HG03135 (cell line): ENCODE measurements around the gene OGDHL.
"Not testable (repeated sequence)": the region's sequence is repeated elsewhere in the genome, so short reads cannot be mapped to it uniquely, and the experiment has no call there.

Experiments
- ATAC-seq: cut with Tn5 transposase; IDR thresholded peaks from one replicate; pipeline ENCODE4 v1.9.1; 2021; ENCODE audit warnings: mild to moderate bottlenecking, moderate library complexity; ENCODE audit not compliant: unreplicated experiment

The OGDHL gene

DNA sequence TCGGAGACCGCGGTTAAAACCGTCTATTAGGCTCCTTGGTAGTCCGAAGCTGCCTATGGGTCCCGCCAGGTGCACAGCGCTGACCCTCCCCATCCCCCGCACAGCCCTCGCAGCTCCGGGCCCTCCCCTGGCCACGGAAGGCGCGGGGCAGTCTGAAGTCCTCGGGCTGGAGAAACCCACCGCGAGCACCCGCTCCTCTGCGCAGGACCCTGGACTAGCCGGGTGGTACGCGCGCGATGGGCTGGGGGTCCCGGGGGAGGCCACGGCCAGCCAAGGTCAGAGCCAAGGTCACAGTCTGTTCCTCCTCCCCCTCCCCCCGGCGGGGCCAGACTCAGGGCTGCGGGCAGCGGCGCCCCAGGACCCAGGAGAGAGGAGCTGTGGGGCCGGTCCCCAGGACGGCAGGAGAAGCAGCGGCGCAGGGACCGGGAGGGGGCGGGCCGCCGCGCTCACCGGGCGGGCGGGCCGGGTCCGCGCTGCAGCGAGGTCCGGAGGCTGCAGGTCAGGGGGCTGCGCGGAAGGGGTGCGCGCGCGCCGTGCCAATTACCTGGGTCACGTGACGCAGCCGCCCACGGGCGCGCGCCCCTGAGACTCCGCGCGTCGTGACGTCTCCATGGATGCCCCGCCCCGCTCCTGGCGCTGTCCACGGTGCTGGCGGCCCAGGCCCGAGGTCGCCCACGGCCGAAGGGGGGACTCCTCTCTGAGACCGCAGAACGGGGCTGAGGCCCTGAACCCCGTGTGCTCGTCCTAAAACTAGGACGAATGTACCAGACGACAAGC is at the start of gene OGDHL:
Gene OGDHL, minus strand, starts transcription at position 535 of the 777 bp plus-strand sequence. CDS start 3,731 bp downstream, outside the sequence.
- ATAC-seq, result peak; percentile 73

DNA sequence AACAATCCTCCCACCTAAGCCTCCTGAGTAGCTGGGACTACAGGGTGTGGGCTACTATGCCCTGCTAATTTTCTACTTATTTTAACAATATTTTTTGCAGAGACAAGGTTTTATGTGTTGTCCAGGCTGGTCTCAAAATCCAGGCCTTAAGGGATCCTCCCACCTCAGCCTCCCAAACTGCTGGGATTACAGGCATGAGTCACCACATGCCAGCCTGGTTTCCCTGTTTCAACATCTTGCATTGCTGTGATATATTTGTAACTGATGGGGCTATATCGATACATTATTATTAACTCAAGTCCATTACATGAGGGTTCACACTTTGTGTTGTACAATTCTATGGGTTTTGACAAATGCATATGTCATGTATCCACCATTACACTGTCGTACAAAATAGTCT is 41.9 kb upstream of the OGDHL start:
- no peak for ATAC-seq

DNA sequence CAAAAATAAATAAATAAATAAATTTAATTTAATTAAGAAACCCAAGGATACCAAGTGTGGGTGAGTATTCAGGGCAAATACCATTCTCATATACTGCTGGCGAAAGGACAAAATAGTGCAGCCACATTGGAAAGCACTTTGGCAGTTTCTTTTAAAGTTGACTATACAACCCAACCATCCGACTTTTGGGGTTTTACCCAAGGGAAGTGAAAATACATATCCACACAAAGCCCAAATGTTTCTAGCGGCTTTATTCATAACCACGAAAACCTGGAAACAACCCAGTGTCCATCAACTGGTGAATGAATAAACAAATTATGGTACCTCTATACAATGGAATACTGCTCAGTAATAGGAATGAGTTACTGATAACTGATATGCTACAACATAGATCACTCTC is 36.2 kb upstream of the OGDHL start:
- ATAC-seq, result no peak

DNA sequence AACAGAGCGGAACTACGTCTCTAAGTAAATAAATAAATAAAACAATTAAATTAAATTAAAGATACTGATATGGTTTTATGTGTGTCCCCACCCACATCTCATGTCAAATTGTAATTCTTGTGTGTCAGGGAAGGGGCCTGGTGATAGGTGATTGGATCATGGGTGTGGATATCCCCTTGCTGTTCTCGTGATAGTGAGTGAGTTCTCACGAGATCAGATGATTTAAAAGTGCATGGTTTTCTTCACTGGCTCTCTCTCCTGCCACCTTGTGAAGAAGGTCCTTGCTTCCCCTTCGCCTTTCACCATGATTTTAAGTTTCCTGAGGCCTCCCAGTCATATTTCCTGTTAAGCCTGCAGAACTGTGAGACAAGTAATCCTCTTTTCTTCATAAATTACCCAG is 29.0 kb upstream of the OGDHL start:
- ATAC-seq, result no peak

DNA sequence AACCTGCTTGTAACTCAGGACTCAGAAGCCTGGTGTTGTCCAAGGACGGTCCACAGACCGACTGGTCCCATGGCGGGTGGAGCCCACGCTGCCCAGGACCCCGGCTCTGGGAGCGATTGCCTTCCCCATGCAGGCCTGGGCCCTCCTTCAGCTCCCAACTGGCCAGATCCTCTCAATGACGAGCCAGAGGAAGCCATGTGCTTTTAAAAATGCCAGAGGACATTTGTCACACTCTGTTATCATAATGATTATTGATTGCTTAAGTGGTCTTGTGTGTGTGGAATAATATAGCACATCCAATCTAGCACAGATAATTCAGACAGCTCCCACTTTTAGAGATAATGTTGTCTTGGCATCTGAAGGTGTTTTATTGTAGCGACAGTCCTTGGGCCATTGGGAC is 22.6 kb upstream of the OGDHL start:
- no peak for ATAC-seq

DNA sequence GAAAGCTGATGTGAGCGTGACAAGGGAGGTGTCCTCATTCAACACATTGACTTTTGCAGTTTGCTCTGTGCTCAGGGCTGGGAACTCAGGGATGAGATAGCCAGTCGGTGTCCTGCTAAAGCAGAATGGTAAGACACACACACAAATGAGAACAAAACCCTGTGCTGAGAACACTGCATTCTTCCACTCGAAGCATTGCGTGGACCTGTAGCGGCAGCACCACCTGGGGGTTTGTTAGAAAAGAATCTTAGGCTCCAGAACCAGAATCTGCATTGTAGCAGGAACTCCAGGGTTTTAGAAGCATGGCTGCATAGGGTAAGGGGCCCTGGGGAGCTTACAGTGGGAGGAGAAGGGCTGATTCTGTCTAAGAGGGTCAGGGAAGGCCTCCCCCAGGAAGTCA is 21.5 kb upstream of the OGDHL start:
- ATAC-seq, result no peak

DNA sequence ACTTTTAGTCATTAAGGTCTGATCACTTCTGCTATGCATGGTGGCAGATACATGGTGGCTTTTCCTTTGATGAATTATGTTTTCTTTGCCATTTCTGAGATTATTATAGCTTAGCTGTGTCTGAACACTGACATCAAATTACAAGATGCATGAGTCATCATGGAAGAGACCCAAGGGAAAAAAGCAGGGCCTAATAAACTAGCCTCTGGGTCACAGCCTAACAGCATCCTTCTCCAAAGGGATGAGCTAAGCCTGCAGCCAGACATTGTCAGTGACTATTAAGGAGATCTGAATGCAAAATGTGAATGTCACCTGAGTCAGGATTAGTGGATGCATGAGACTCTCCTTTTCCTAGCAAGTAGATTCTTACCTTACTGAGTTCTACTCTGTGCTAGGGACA is 19.1 kb upstream of the OGDHL start:
- no peak for ATAC-seq

DNA sequence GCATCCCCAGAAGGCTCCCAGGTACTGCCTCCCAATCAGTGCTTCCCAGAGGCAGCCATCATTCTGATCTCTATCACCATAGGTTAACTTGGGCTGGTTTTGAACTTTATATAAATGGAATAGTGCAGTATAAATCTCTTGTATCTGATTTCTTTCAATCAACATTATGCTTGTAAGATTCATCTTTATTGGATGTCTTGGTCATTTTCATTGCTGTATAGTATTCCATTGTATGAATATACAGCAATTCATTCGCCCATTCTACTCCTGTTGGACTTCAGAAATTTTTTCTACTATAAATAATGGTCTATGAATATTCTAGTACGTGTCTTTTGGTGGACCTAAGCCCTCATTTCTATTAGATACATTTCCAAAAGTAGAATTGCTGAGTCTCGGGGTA is 16.1 kb upstream of the OGDHL start:
- no peak for ATAC-seq

DNA sequence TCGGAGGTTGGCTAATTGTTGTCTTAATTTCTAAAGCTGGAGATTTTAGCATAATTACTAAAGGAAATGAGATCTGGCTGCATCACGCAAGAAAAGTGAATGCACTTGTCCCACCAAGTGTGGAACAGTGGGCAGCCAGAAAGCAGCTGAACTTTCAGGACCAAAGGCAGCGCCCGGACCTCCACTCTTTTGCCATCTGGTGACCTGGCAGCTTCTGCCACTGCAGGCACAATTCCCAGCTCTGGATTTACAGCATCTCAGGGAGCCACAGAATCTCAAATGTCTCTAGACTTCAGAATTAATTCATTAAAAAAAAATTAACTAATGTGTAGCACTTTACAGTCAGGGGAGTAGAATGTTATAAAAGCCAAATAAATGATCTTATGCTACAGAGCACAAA is 14.7 kb upstream of the OGDHL start:
- no peak for ATAC-seq

DNA sequence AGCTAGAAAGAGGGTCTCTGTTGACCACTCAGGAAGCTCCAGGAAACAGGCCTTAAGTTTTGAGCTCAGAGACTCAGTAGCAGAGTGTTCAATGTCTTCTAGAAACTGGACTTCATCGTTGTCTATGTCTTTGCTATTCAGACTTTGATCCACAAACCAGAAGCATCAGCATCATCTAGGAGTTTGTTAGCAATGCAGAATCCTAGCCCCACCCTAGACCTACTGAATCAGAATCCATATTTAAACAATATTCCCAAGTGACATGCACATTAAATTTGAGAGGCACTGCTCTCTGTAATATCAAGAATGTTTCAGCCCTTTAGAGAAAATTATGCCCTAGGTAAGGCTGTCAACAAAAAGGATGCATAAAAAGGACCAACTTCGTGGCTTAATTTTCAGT is 12.9 kb upstream of the OGDHL start:
- ATAC-seq, result no peak

DNA sequence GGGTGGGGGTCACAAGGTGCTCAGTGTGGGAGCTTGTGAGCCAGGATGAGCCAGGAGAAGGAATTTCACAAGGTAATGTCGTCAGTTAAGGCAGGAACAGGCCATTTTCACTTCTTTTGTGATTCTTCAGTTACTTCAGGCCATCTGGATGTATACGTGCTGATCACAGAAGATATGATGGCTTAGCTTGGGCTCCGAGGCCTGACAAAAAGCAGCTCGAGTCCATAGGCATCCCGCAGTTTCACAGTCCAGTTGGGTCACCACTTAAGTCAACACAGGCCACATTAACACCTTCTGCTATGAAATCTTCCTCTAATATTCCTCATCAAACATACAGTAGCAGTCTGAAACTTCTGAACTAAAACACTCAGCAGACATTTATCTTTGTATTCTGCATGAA is 10.8 kb upstream of the OGDHL start:
- not testable (repeated sequence) for ATAC-seq

DNA sequence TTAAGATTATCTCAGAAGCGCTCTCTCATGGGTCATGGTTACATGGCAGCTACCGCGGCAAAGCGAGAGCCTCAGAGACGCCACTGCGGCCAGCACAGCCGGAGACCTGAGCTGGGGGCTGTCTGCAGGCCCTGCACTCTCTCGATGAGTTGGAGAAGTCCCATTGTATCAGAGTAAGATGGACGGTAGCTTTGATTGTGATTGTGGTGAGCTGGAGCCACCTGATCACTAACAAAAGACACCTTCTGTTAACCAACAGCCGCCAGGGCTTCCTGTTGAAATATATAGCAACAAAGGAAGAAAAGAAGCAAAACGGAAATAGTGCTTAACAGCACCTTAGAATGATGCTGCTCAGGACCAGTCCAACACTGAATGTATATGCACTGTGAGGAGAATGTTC is 8.9 kb upstream of the OGDHL start:
- ATAC-seq, result not testable (repeated sequence)

DNA sequence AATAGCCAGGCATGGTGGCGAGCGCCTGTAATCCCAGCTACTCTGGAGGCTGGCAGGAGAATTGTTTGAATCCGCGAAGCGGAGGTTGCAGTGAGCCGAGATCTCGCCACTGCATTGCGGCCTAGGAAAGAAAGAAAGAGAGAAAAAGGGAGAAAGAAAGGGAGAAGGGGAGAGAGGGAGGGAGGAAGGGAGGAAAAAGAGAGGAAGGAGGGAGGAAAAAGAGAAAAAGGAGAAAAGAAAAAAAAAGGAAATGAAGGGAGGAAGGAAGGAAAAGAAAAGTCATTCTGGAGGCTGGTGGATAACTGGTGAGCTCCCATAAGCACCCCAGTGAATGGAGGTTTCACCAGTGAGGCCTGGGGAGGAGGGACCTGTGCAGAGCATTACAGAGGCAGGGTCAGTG is 7.6 kb upstream of the OGDHL start:
- ATAC-seq, result no peak

DNA sequence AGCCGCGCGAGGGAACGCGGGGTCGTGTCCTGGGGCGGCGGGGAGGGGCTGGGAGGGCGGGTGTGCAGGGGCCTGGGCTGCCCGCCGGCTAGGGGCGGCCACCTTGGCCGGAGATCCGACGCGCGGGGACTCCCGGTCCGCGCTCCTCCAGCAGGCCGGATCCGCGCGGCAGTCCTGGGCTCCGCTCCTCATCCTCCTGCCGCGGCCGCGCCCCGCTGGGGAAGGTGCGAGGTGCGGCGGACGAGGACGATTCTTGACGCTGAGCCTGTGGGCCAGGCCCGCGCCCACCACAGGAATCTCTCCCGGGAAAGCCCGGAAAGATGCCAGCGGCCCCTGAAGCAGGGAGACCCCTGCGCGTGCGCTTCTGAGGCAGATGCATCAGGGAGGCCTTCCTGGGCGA is 6.6 kb upstream of the OGDHL start:
- ATAC-seq, result no peak

DNA sequence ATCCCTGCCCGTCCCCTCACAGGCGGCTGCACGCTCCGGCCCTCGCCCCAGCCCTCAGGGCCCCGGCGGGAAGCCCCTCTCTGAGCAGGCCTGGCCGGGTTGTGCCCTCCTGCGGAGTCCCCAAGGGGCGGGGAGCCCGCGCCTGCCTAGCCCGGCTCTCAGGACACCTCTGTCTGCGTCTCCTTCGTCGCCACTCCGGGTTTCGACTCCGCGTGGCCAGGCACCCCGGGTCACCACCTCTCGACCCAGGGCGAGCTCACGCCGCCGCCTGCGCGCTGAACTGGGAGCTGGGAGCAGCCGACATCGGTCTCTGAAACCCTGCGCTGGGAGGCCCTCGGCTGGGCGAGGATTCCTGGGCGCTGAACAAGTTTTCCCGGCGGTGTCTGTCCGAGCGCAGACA is 6.2 kb upstream of the OGDHL start:
- no peak for ATAC-seq

DNA sequence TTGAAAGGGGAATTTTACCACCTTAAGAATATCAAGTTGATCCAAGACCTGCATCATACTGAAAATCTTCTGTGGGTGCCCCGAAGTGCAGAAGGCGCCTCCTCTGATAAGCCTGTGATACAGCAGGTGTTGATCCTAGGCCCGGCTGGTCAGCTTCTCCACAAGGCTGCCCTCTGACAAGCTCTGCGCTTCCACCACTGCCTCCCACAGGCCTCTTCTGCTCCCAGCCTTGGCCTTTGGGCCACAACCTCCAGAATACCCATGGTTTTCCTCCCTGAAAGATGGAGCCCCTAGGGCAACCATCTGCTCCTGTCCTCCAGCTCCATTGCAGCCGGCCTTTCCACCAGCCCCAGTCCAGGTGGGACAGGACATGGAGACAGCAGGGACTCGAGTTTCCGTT is 5.6 kb upstream of the OGDHL start:
- ATAC-seq, result no peak

DNA sequence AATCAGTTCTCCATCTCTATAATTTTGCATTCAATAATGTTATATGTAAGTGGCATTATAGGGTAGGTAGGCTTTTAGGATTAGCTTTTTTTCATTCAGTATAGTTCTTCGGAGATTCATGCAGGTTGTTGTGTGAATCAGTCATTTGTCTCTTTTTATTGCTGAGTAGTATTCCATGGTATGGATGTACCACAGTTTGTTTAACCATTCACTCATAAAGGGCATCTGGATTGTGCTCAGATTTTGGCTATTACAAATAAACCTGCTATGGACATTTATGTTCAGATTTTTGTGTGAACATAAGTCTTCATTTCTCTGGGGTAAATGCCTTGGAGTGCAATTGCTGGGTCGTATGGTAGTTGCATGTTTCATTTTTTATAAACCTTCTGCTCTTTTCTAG is 4.4 kb upstream of the OGDHL start:
- no peak for ATAC-seq

DNA sequence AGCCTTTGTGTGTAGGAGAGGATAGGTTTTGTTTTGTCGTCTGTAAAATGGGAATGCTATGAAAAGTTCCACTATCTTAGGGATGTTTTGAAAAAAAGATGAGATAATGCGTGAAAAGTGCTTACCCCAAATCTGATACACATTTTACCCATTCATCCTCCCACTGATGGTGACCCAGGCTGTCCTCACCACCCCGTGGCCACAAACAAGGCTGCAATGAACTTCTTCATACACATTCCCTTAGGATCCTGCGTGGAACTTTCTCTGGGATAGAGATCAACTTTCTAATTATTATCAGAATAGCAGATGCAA is 399 bp upstream of the OGDHL start:
- no peak for ATAC-seq

DNA sequence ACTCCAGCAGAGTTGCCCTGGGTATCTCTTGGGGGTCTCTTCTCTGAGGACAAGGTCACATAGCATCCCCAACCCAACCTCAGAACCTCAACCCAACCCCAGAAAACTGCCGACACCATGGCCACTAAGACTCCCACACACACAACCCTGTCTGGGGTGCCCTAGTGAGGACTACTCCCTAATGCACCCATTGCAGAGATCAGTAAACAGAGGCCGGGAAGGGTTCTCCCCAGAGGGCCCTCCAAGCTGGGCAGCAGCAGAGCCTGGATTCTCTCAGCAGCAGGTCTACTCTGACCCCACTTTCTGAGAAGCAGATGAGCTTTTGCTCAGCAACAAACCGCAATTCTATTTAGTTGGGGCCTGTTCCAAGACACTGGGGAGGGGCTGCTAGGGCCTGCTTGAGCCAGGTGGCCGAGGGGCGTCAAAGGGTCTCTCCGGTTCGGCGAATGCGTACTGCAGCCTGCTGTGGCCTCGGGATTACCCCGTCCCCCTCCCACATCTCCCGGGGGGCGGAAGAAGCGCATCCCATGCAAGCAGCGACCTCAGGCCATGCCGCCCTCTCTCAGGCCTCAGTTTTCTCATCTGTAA is 828 bp downstream of the OGDHL start:
- ATAC-seq, result no peak

DNA sequence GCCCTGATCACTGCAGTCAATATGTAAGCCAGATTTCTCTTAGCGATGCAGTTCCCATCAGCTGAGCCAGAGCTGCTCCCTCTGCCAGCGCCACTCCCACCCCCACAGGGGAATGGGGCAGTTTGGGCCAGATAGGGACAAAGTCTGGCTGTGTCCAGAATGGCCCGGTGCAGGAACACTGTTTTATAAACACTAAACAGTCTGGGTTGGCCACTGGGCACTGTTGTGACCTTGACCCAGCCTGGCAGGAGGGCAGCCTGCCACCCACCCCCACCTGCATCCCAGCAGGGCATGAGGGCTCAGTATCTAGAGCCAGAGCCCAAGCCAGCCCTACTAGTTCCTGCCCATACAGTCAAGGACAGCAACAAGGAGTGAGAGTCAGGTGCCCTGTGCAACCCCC is 1.3 kb downstream of the OGDHL start:
- ATAC-seq, result no peak

DNA sequence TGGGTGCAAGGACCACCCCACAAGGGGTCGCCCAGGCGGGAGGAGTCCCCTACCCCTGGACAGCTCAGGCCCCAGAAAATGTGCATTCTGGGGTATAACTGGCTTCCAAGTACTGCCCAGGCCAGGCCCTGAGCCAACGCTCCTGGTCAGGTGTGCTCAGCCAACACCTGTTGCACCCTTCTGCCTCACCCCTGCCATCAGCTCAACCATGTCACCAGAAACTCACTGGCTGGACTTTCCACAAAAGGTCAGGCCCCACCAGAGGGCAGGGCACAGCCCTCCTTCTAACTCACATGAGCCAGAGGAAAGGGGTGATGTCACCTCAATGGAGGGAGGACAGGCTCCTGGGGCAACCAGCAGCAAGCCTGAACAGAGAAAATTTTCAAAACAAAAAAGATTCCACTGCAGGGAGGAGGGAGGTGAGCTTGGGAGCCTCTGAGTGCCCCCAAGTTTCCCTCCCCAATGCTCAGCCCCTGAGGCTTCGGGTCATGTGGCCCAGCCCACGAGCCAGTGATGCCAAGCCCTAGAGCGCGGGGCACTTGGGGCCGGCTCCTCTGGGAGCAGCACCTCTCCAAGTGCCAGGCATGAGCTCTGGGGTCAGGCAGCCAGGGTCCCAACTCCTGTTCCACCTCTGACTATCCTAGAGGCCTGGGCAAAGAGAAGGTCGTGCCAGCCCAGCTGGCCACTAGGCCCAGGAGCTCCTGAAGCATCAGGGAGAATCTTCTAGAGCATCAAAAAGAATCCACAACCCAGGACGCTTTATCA is 2.2 kb downstream of the OGDHL start:
- ATAC-seq, result no peak

DNA sequence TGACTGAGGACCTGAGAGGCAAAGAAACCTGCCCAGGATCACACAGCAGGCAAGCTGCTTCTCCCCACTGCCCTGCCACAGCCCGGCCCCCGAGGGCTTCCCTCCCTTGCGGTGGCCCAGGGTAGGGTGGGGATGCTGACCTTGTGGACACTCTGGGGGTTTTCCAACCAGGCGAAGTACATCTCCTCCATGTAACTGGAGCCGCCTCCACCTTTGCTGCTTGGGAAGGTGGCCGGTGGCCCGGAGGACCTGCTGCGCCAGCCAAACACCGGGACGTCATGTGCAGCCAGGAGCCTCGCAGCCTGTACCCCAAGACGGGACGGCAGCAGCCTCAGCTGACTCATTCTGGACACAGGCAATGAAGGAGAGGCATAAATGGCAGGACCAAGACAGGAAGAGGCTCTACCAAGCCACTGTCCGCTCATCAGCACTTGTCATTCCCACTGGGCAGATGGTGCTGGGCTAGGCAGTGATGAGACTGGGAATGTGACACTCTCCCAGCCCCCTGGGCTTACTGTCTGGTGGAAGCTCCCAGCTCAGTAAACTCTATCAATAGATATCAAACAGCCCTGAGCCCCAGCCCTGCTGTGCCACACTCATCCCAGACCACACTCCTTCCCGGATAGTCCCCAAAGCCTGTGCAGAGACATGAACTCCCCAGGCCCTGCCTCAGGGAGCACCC is 3.7 kb downstream of the OGDHL start:
- no peak for ATAC-seq
